ENCODE results near the gene CISD2. TPM values are rescaled to one million over a fixed set of nuclear protein-coding genes. Genes with fewer than 3 reads are reported as not detected.

CISD2 gene
- total RNA-seq, 2 experiments from 2014 or later, result 25.1 to 25.7 TPM

Other genes with a start within 250 kb of the CISD2 start
- 10 to 100 TPM in 1 of 2 experiments, 1 to 10 TPM in 1; 9.8 to 11.0 TPM for gene MANBA, start 108.0 kb upstream of the CISD2 start, total RNA-seq
- 100 to 1,000 TPM; 447 to 450 TPM for gene UBE2D3, start 41.4 kb upstream of the CISD2 start, total RNA-seq
- gene SLC9B1, start 150.7 kb downstream of the CISD2 start, total RNA-seq, result 1 to 10 TPM; 2.0 to 3.5 TPM
- gene SLC9B2, start 207.8 kb downstream of the CISD2 start, total RNA-seq, result 10 to 100 TPM; 26.7 to 28.6 TPM
- 10 to 100 TPM; 16.2 to 20.4 TPM for gene BDH2, start 230.8 kb downstream of the CISD2 start, total RNA-seq

Data from activated naive CD4-positive, alpha-beta T cell treated with anti-CD3 and anti-CD28 coated beads for 36 hours (primary cell).